HG02970 (cell line): ENCODE results near the gene SLC28A2.
"Not testable (repeated sequence)": the region's sequence is repeated elsewhere in the genome, so short reads cannot be mapped to it uniquely, and the experiment has no call there.

Experiments
- ATAC-seq: cut with Tn5 transposase; IDR thresholded peaks from one replicate; pipeline ENCODE4 v1.9.1; 2021; ENCODE audit warnings: mild to moderate bottlenecking, moderate library complexity, moderate number of reproducible peaks; ENCODE audit not compliant: unreplicated experiment, low FRiP score

SLC28A2 gene, protein sequence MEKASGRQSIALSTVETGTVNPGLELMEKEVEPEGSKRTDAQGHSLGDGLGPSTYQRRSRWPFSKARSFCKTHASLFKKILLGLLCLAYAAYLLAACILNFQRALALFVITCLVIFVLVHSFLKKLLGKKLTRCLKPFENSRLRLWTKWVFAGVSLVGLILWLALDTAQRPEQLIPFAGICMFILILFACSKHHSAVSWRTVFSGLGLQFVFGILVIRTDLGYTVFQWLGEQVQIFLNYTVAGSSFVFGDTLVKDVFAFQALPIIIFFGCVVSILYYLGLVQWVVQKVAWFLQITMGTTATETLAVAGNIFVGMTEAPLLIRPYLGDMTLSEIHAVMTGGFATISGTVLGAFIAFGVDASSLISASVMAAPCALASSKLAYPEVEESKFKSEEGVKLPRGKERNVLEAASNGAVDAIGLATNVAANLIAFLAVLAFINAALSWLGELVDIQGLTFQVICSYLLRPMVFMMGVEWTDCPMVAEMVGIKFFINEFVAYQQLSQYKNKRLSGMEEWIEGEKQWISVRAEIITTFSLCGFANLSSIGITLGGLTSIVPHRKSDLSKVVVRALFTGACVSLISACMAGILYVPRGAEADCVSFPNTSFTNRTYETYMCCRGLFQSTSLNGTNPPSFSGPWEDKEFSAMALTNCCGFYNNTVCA

DNA sequence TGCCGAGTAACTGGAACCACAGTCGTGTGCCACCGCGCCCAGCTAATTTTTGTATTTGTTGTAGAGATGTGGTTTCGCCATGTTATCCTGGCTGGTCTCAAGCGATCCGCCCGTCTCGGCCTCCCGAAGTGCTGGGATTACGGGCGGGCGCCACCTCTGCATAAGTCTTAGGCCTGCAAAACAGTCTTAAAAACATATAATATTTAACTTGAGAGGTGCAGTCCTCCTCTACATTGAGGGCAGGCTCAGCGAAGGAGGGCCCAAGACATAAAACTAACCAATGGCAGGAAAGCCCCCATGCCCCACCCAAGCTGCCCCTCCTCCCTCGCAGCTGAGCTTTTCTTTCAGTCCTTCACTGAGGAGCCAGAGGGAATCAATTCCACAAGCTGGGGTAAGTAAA is at the start of gene SLC28A2:
SLC28A2 (plus strand) TSS at position 347 of the 400 bp plus-strand sequence. CDS start 982 bp downstream, outside the sequence.
- no peak for ATAC-seq

DNA sequence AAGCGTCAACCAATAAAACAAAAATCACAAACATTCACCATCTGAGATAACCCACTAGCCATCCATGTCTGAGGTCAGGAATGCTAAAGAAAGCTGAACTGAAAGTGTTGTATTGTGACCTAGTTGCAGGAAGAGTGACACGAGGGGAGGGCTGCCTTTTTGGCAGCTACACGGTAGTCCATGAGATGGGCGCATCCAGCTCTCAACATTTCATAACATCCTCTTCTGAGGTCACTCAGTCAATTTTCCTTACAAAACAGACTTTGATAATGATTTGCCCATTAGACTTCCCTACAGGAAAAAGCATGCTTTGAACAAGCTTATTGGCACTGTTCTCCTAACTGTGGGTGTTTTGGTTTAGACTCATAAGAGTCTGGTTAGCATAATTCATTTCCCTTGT is 48.9 kb upstream of the SLC28A2 start:
- ATAC-seq: no peak

DNA sequence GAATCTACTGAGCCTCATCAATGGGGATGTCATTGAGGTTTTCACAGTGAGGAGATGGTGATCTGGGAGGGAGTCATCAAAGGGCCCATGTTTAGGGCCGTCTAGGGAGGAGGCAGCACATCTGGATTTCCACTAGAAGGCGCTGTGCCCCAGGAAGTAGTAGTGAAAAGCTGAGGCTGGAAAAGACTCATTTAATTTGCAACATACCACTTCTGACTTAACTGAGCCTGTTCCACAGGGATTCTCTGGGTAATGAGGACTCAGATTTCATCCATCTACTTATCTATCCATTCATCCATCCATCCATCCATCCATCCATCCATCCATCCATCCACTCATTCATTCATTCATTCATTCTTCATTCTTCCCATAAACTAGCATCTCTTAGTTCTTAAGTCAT is 46.8 kb upstream of the SLC28A2 start:
- ATAC-seq: no peak

- ATAC-seq: no peak
These were observed 39.5 kb upstream of the SLC28A2 start for GRCh38 chr15:45212493-45212892.

DNA sequence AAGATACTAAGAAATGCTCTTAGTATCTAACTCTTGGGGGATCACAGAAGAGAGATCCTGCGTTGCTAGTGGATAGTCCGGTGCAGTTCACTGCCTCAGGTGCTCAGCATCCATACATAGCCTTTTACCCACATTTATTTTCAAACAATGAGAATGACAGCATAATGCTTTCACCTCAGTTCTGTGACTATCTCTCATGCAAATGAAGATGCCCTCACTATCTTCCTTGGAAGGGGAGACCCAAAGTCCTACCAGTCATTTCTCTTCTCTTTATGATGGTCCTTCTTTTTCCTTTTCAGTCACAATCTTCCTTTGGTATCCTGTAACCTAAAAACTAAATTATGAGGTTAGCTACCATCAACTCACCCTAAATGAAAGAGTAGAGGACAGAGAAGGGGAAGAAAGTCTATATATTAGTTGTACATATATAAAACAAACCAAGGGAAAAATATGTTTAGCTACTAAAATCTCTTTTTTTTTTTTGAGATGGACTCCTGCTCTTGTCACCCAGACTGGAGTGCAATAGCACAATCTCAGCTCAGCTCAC is 30.9 kb upstream of the SLC28A2 start:
- no peak for ATAC-seq

DNA sequence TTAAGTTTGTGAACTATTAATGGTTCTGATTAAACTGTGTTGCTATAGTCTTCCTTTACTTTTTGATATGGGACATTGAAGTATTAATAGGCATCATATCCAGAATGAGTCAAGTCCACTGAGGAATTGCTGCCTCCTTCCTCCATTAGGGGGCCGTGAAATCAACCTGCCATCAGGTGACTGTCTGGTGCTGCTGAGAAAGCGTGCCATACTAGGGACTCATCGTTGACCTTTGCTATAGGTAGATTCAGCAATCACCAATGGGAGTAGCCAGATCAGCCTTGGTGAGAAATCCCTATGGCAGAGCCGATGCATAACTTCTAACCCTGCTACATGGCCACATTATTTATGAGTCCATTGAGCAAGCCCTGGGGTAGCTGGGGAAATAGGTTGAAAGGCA is 30.1 kb upstream of the SLC28A2 start:
- no peak for ATAC-seq

DNA sequence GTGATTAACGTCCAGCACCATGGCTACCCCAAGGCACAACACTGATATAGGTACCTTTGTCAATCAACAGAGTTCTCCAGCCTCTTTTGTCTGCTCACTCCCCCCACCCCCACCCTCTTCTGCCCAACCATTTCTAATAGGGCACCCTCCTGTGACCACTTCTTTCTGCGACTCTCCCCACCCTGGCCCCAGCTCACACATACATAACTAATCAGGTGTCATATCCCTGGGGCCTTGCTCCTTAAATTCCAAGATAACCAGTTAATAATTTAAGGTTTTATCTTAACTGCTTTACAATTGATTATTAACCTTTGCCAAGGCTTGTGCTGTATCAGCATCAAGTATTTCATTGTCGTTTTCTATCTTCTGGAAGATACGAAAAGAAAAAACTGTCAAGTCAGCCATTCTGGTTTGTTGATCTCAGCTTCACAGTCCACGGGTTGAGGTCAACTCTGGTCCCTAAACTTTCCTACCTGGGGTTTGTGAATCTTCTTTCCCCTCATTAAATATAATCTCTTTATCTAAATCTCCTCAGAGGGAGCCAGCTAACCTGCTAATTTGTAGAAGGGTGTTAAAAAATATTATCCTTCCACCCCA is 27.3 kb upstream of the SLC28A2 start:
- ATAC-seq: no peak

- ATAC-seq: no peak
These were observed 26.3 kb upstream of the SLC28A2 start for GRCh38 chr15:45225506-45226273.

GRCh38 chr15:45228931-45229330 is 23.1 kb upstream of the SLC28A2 start:
- no peak for ATAC-seq

DNA sequence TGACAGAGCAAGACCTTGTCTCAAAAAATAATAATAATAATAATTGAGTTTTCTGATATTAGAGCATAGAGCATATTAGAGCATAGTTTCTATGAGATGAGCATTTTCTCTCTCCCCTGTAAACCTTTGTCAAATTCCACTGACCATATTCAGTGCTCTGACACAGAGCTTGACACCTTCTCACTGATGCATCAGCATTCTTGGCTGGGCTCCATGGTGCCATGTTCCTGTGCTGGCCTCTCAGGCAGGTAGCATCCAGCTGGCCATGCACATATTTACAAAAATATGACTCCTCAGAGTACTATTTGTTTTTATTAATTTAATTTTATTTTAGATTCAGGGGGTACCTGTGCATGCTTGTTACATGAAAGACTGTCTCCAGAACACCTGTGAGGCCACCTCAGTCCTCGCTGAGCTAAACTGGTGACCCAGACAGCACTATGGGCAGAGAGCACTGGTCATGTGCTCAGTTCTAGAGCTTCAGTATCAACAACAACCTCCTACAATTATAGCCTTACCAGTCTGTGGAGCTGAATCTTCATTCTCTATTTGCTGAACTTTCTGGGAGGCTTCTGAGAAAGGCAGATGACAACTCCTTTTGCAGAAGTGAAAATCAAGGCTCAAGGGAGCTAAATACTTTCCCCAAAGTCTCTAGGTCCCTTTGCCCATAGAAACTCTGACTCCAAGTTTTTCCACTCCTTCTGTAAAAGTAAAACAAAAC is 21.6 kb upstream of the SLC28A2 start:
- ATAC-seq: no peak

DNA sequence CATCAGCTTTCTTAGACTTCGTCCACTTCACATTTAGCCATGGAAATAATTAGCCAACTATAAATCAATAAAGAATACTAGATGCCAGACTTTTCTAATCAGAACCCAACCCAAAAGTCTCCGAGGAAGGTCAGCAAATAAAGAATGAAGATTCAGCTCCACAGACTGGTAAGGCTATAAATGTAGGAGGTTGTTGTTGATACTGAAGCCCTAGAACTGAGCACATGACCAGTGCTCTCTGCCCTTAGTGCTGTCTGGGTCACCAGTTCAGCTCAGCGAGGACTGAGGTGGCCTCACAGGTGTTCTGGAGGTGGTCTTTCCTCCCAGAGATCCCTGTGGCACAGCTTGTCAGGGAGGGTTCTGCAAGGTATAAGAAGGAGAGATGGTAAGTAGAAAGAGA is 20.9 kb upstream of the SLC28A2 start:
- no peak for ATAC-seq

DNA sequence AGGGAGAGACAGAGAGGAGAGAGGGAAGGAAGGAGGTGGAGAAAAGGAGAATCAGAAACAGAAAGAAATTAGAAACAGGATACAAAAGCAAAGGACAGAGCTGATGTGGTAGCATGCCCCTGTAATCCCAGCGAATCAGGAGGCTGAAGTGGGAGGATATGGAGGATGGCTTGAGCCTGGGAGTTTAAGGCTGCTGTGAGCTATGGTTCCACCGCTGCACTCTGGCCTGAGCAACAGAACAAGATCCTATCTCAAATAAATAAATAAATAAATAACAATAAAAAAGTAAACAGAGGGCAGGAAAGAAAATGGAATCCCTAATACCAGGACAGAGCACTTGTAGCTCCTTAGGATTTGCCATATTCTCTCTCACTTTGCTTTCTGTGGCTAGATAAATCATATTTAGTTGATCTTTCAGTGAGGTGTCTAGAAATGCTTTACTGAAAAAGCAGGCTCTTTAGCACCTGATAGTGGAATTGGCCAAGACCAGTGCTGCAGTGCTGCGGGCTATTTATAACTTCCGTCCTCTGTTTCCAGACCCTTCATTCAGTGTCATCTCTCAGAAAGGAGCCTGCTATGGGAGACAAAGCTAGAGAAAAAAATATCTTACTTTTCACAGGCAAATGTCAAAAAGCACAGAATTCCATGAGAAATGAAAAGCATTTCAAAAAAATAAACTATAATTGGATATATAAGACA is 20.0 kb upstream of the SLC28A2 start:
- no peak for ATAC-seq

GRCh38 chr15:45234562-45235235 is 17.3 kb upstream of the SLC28A2 start:
- ATAC-seq: no peak

- not testable (repeated sequence) for ATAC-seq
These were observed 15.2 kb upstream of the SLC28A2 start for GRCh38 chr15:45236806-45237205.

DNA sequence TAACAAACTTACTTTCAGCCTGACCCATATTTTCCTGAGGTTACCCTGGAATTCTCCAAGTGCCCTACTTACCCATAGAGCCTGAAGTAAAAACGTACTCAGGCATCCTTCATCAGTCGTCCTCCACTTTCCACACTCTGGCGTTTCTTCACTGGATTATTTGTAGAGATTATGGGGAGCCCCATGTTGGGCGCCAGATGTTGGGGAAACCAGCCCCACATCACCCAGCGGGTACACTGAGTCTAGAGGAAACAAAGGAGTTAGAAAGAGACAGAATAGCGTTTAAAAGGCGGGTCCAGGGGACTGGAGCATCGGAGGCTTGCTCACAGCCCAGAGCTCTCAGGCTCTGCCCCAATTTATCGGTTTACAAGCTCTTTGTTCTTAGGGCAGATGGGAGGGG is 9.7 kb upstream of the SLC28A2 start:
- ATAC-seq: no peak

- ATAC-seq: no peak
These were observed 2.8 kb upstream of the SLC28A2 start for GRCh38 chr15:45249125-45249780.

DNA sequence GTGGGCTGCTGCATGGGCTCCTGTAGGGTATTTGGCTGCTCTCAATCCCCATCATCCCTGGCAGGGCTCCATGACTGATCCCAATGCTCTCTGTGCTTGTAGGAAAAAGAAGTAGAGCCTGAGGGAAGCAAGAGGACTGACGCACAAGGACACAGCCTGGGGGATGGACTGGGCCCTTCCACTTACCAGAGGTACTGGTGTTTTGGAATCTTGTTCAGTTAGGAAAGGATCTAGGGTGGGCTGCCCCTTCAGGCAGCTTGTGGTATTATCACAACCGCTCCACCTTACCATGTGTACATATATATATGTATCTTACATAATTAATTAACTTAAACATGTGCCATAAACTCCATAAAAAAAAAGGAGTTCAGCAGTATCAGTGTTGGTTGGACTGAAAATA is 1.3 kb downstream of the SLC28A2 start:
- no peak for ATAC-seq

- ATAC-seq: no peak
These were observed 2.4 kb downstream of the SLC28A2 start for GRCh38 chr15:45254405-45254804.
